Measurements from ENCODE around the gene MED14. TPM values are rescaled to one million over a fixed set of nuclear protein-coding genes. Genes with fewer than 3 reads are reported as not detected.

MED14 gene
- total and polyA plus RNA-seq, 2 of the 13 experiments (the other 11 are each of a cell fraction or from before 2014, with no cell fraction given), result 10.2 to 16.3 TPM

DNA sequence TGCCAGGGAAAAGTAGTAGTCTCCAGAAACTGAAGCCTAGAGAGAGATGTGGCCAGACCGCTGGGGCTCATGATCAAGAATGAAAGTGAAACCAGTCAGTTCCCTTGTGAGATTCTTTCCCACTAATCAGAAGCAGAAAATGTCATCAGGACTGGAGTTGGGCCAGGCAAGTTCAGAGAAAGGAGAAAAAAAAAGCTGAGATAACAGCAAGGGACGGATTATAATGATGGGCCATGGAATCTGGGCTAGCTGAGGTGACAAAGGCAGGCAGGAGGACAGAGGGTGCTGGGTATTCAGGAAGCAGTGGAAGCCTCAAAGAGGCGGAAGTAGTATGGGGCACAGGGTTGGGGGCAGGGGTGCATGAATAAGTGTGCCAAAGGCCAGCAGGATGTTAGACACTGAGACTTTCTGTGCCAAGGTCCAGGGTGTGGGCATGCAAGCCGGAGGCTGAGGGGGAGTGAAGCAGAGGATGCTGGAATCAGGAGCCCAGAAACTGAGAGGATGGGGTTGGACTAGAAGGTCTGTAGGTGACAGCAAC lies 90.5 kb downstream of the MED14 start:
- H3K36me3 ChIP-seq (replicated peaks in 1 of 2; ENCODE audit: control insufficient read depth in 1 of 2, insufficient read depth in 2 of 2, low read length in 2 of 2), result no peaks in the 10 kb centered on the region
- H3K9ac ChIP-seq (ENCODE audit: insufficient read depth, low read depth, low read length), result peak overlapping the region; percentile 34; the same call in 1 of the 2 replicates
- peak overlapping the region; percentile 6 to 43 (median 9); a peak in 3 of 6 replicates for H3K4me3 ChIP-seq (replicated peaks in 1 of 3; ENCODE audit: insufficient read depth in 1 of 3, low read depth in 2 of 3, low read length in 3 of 3)
- CTCF ChIA-PET (ENCODE audit: low intra/inter-chr PET ratio, low total read pairs), result no interaction called here
- FAIRE-seq (no peak), DNase-seq (ENCODE audit: low spot score) (peak; percentile 5), ATAC-seq (no peak)
- in situ Hi-C loops (cut with HindIII; ENCODE audit: extremely low pct_ligation_motif_present, low pct_unique_long_range_greater_than_20kb), result no loop called here
- H3K27ac ChIP-seq (ENCODE audit: extremely low read length, insufficient read depth, low read length), result no peak overlapping the region
- no peaks in the 10 kb centered on the region for H4K20me1 ChIP-seq (ENCODE audit: insufficient read depth, low read length)
- no TSS peak for BruUV-seq (replicated peaks)
- POLR2A ChIA-PET, result no interaction called here
- intact Hi-C loops (cut with micrococcal nuclease; ENCODE audit: unreplicated experiment), result loop anchor here (10.0 kb wide), 2 partner anchors 60 to 100 kb away; partner anchors contain the start of gene ATP6AP2
- no peaks in the 10 kb centered on the region for H3K9me3 ChIP-seq (ENCODE audit: low read length)
- H3K79me2 ChIP-seq (ENCODE audit: insufficient read depth, low read length), result peaks cover 24% of the 10 kb centered on the region
- WGBS (ENCODE audit: low lambda C conversion rate), result 77% methylated on average over 4 of the region's 4 CpGs
- no peaks in the 10 kb centered on the region for H3K27me3 ChIP-seq (ENCODE audit: control insufficient read depth in 1 of 2, insufficient read depth in 2 of 2, low read length in 2 of 2)
- TF ChIP-seq MXD4 (CRISPR knock-in tag; IDR thresholded peaks at IDR 0.05), result no peak
- no peak for TF ChIP-seq LCORL (IDR thresholded peaks at IDR 0.05)
- no peak for TF ChIP-seq LCORL (CRISPR knock-in tag; IDR thresholded peaks at IDR 0.05)
- no peak for TF ChIP-seq CENPT (CRISPR knock-in tag; IDR thresholded peaks at IDR 0.05; ENCODE audit: low read depth)
- TF ChIP-seq, protein P1, sequence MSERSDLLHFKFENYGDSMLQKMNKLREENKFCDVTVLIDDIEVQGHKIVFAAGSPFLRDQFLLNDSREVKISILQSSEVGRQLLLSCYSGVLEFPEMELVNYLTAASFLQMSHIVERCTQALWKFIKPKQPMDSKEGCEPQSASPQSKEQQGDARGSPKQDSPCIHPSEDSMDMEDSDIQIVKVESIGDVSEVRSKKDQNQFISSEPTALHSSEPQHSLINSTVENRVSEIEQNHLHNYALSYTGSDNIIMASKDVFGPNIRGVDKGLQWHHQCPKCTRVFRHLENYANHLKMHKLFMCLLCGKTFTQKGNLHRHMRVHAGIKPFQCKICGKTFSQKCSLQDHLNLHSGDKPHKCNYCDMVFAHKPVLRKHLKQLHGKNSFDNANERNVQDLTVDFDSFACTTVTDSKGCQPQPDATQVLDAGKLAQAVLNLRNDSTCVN (CRISPR knock-in tag; IDR thresholded peaks at IDR 0.05; ENCODE audit: borderline replicate concordance), result no peak
- TF ChIP-seq, protein P2, sequence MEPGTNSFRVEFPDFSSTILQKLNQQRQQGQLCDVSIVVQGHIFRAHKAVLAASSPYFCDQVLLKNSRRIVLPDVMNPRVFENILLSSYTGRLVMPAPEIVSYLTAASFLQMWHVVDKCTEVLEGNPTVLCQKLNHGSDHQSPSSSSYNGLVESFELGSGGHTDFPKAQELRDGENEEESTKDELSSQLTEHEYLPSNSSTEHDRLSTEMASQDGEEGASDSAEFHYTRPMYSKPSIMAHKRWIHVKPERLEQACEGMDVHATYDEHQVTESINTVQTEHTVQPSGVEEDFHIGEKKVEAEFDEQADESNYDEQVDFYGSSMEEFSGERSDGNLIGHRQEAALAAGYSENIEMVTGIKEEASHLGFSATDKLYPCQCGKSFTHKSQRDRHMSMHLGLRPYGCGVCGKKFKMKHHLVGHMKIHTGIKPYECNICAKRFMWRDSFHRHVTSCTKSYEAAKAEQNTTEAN (CRISPR knock-in tag; conservative IDR thresholded peaks at IDR 0.05), result no peak
- no peak for TF ChIP-seq ZNF557 (CRISPR knock-in tag; IDR thresholded peaks at IDR 0.05)
- no peak for TF ChIP-seq CBX5 (CRISPR knock-in tag; IDR thresholded peaks at IDR 0.05; ENCODE audit: borderline replicate concordance)
- TF ChIP-seq ETV5 (CRISPR knock-in tag; IDR thresholded peaks at IDR 0.05; ENCODE audit: borderline replicate concordance), result no peak
- TF ChIP-seq BCL6 (CRISPR knock-in tag; IDR thresholded peaks at IDR 0.05), result no peak
- H3K4me2 ChIP-seq (ENCODE audit: low read depth, low read length), result peak overlapping the region; percentile 52
- H3K4me1 ChIP-seq (ENCODE audit: insufficient read depth, low read length), result peaks cover 11% of the 10 kb centered on the region
- no peak overlapping the region for H2AFZ ChIP-seq (ENCODE audit: low read length)

Data from HepG2 (cell line).